ENCODE results near the gene MAEL. TPM values are rescaled to one million over a fixed set of nuclear protein-coding genes. Genes with fewer than 3 reads are reported as not detected.

MAEL gene
- total and polyA plus RNA-seq, 2 donors (not counting 1 experiment from before 2014, with no cell fraction given): 0.04 TPM; not detected in 1

- H3K36me3 ChIP-seq (replicated peaks in 1 of 2; ENCODE audit: control extremely low read depth in 1 of 2, control insufficient read depth in 1 of 2, extremely low read depth in 1 of 2, insufficient read depth in 2 of 2, low read length in 1 of 2): no peaks in the 10 kb centered on the region
- no peaks in the 10 kb centered on the region for H3K79me2 ChIP-seq (ENCODE audit: control insufficient read depth, insufficient read depth, low read length)
- no peaks in the 10 kb centered on the region for H3K4me1 ChIP-seq (ENCODE audit: control insufficient read depth in 2 of 2, insufficient read depth in 2 of 2, low read length in 2 of 2)
- ChIA-PET POLR2A (no interaction called here), CTCF (no interaction called here)
- H3K27me3 ChIP-seq (replicated peaks in 1 of 4; ENCODE audit: control extremely low read depth in 1 of 4, control insufficient read depth in 3 of 4, insufficient read depth in 4 of 4, low read length in 3 of 4): no peaks in the 10 kb centered on the region
- no CpG with 5 or more reads among the region's 1 CpG for WGBS (ENCODE audit: insufficient coverage)
- H3K27me3 Mint-ChIP-seq: peaks cover 32% of the 10 kb centered on the region
- DNase-seq (no peak), ATAC-seq (ENCODE audit: low read depth) (no peak)
- intact Hi-C loops (cut with micrococcal nuclease): no loop called here
- H3K4me2 ChIP-seq (replicated peaks; ENCODE audit: low read depth, low read length, poor library complexity, severe bottlenecking): no peak overlapping the region
- TF ChIP-seq EZH2 (IDR thresholded peaks at IDR 0.05; ENCODE audit: borderline replicate concordance, insufficient read depth, low read depth, low read length, poor library complexity, severe bottlenecking) (no peak), CTCF (IDR thresholded peaks at IDR 0.05) (no peak)
- H3K9me3 ChIP-seq (ENCODE audit: control extremely low read depth in 1 of 3, control insufficient read depth in 2 of 3, insufficient read depth in 1 of 3, low read length in 2 of 3): peaks cover 0 to 3% (median 3%) of the 10 kb centered on the region in 3 donors
- H3K9me3 Mint-ChIP-seq (ENCODE audit: insufficient read depth): peaks cover 6% of the 10 kb centered on the region
- H3K4me3 Mint-ChIP-seq: no peak overlapping the region
- H3K27ac ChIP-seq (ENCODE audit: low read length in 2 of 2): no peak overlapping the region
- H4K20me1 ChIP-seq (ENCODE audit: control insufficient read depth, insufficient read depth, low read length, poor library complexity, severe bottlenecking): no peaks in the 10 kb centered on the region
- H3K27ac Mint-ChIP-seq: no peak overlapping the region
- no peaks in the 10 kb centered on the region for H3K4me1 Mint-ChIP-seq
- H2AFZ ChIP-seq (ENCODE audit: insufficient read depth, low read depth, low read length, poor library complexity, severe bottlenecking): no peak overlapping the region
- no peak overlapping the region for H3K9ac ChIP-seq (ENCODE audit: low read length)
- no peak overlapping the region for H3K4me3 ChIP-seq (ENCODE audit: control extremely low read depth in 1 of 5, extremely low read depth in 1 of 5, insufficient read depth in 1 of 5, low read depth in 2 of 5, low read length in 4 of 5)
Measured at GRCh38 chr1:167000546-167000945, 11.5 kb downstream of the MAEL start.

- CTCF ChIA-PET: no interaction called here
- no CpG with 5 or more reads among the region's 2 CpGs for WGBS (ENCODE audit: insufficient coverage)
Measured at GRCh38 chr1:167002354-167002753, 13.3 kb downstream of the MAEL start.

More at GRCh38 chr1:167002354-167002753, 13.3 kb downstream of the MAEL start:
- peaks cover 6% of the 10 kb centered on the region for H3K9me3 Mint-ChIP-seq (ENCODE audit: insufficient read depth)
- intact Hi-C loops (cut with micrococcal nuclease): no loop called here
- Histone ChIP-seq H4K20me1 (ENCODE audit: control insufficient read depth, insufficient read depth, low read length, poor library complexity, severe bottlenecking) (no peaks in the 10 kb centered on the region), H3K4me1 (ENCODE audit: control insufficient read depth in 2 of 2, insufficient read depth in 2 of 2, low read length in 2 of 2) (no peaks in the 10 kb centered on the region), H3K27me3 (replicated peaks in 1 of 4; ENCODE audit: control extremely low read depth in 1 of 4, control insufficient read depth in 3 of 4, insufficient read depth in 4 of 4, low read length in 3 of 4) (no peaks in the 10 kb centered on the region), H3K36me3 (replicated peaks in 1 of 2; ENCODE audit: control extremely low read depth in 1 of 2, control insufficient read depth in 1 of 2, extremely low read depth in 1 of 2, insufficient read depth in 2 of 2, low read length in 1 of 2) (no peaks in the 10 kb centered on the region), H3K4me2 (replicated peaks; ENCODE audit: low read depth, low read length, poor library complexity, severe bottlenecking) (no peak overlapping the region), H3K4me3 (ENCODE audit: control extremely low read depth in 1 of 5, extremely low read depth in 1 of 5, insufficient read depth in 1 of 5, low read depth in 2 of 5, low read length in 4 of 5) (no peak overlapping the region), H3K9me3 (ENCODE audit: control extremely low read depth in 1 of 3, control insufficient read depth in 2 of 3, insufficient read depth in 1 of 3, low read length in 2 of 3) (peaks cover 0 to 3% (median 3%) of the 10 kb centered on the region in 3 donors), H2AFZ (ENCODE audit: insufficient read depth, low read depth, low read length, poor library complexity, severe bottlenecking) (no peak overlapping the region), H3K9ac (ENCODE audit: low read length) (no peak overlapping the region), H3K79me2 (ENCODE audit: control insufficient read depth, insufficient read depth, low read length) (no peaks in the 10 kb centered on the region), H3K27ac (ENCODE audit: low read length in 2 of 2) (no peak overlapping the region)
- peaks cover 22% of the 10 kb centered on the region for H3K27me3 Mint-ChIP-seq
- DNase-seq (no peak), ATAC-seq (ENCODE audit: low read depth) (no peak)
- H3K4me3 Mint-ChIP-seq: no peak overlapping the region
- no peaks in the 10 kb centered on the region for H3K4me1 Mint-ChIP-seq
- POLR2A ChIA-PET: no interaction called here
- TF ChIP-seq EZH2 (IDR thresholded peaks at IDR 0.05; ENCODE audit: borderline replicate concordance, insufficient read depth, low read depth, low read length, poor library complexity, severe bottlenecking): no peak
- no peak overlapping the region for H3K27ac Mint-ChIP-seq

Data from B cell (primary cell).